ENCODE data around the gene POC1A. TPM values are rescaled to one million over a fixed set of nuclear protein-coding genes. Genes with fewer than 3 reads are reported as not detected.

Gene POC1A
- total RNA-seq, 2 donors from 2014 or later = 1.9 to 2.4 TPM

GRCh38 chr3:52093756-52094545 lies 60.3 kb downstream of the POC1A start:
- ATAC-seq (no peak), DNase-seq (peak; percentile 19)
- intact Hi-C loops (cut with DNase I) = no loop called here

GRCh38 chr3:52092891-52093290 lies 61.3 kb downstream of the POC1A start:
- DNase-seq (peak; percentile 14), ATAC-seq (no peak)
- intact Hi-C loops (cut with DNase I) = no loop called here

GRCh38 chr3:52092271-52092660 lies 62.0 kb downstream of the POC1A start:
- intact Hi-C loops (cut with DNase I) = no loop called here
- ATAC-seq (no peak), DNase-seq (peak; percentile 6)

DNA sequence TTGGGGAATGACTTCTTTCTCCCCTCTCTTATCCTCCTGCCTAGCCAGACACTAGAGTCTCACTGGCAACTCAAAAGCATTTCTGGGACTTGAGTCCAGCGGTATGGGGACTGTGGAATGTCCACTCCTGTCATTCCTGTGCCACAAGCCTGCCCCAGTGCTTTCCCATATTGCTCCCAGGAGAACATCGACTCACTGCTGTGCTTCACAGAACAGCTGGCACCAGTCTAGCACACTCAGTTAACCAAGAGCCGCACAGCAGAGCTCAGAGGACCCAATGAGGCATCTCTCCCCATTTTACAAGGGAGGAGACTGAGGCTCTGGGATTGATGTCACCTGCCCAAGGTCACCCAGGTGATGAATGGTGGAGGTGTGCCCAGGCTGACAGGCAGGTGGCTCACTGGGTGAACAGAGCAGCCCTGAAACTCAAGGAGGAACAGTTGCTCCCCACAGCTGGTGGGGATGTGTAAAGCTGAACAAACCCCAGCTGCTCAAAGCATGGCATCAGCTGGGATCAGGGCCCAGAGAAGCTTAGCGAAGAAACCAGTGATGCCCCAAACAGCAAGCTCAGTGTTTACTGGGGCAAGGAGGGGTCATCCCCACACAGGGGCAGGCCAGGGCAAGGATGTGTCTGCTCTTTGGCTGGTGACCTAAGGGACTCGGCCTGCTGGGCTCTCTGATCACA lies 62.5 kb downstream of the POC1A start:
- no peak for ATAC-seq
- intact Hi-C loops (cut with DNase I) = no loop called here

DNA sequence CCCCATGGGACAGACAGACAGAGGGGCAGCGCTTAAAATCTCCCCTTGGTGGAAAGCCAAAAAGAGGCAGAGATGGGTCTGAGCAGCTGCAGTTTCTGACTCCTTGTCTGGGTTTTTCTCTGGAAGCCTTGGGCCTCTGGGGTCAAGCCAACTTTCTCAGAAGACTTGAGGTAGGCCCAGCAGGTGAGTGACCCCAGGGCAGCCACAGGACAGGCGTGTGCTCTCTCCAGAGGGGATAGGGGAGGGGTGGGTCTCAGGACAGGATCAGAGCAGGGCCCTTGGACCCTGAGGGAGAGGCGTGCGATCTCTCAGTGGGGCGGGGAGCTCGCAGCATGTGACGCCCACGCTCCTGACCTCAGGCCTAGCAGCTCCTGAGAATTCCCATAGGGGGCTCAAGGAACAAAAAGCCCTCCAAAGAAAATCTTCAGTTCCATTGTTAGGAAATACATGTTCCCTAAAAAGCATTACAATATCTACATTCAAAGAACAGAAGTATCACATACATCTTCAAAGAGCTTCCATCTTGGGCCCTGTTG lies 63.2 kb downstream of the POC1A start:
- intact Hi-C loops (cut with DNase I) = no loop called here
- DNase-seq = peak; percentile 20
- ATAC-seq = no peak

More for the DNA sequence above, 62.5 kb downstream of the POC1A start:
- DNase-seq = peak; percentile 15

GRCh38 chr3:52090131-52090932 lies 63.9 kb downstream of the POC1A start:
- peak; percentile 60 for DNase-seq
- intact Hi-C loops (cut with DNase I) = no loop called here
- peak; percentile 54 to 58 for ATAC-seq

DNA sequence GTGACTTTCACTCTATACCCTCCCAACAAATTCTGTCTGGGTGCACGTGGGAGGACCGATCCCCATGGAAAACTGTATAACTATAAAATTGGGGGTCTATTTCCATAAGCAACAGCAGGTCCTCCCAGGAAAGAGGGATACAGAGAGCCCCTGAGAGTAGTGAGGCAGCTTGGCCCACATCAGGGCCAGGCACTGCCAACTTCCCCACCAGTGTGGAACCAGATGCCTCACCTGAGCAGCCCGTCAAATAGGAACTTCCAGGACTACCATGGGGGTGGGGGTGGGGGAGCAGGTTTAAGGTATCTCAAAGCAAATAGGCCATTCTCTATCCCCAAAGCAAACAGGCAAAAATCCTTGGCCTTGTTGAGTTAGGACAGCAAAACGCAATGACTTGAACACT lies 64.5 kb downstream of the POC1A start:
- DNase-seq = peak; percentile 9
- intact Hi-C loops (cut with DNase I) = no loop called here
- ATAC-seq = no peak

- intact Hi-C loops (cut with DNase I) = no loop called here
- peak; percentile 52 for DNase-seq
- peak; percentile 12 to 17 for ATAC-seq
Measured at GRCh38 chr3:52088445-52089367, 65.5 kb downstream of the POC1A start.

DNA sequence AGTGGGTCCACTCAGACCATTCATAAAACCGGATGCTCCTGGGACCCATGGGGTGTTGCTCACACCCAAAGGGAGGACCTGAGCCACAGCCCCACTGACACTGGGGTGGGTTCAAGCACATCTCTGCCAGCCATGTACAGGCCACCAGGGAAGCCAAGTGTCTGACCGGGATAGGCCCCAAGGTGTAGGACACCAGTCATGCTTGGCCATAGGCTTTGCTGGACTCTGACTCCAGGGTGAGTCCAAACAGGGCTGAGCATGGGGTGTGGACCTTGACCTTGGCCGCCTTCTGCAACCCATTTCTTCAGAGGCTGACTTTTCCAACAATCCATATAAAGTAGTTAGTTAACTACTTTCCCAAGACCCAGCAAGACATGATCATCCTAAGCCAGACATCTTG lies 66.5 kb downstream of the POC1A start:
- DNase-seq (peak; percentile 17), ATAC-seq (no peak)
- intact Hi-C loops (cut with DNase I) = no loop called here

DNA sequence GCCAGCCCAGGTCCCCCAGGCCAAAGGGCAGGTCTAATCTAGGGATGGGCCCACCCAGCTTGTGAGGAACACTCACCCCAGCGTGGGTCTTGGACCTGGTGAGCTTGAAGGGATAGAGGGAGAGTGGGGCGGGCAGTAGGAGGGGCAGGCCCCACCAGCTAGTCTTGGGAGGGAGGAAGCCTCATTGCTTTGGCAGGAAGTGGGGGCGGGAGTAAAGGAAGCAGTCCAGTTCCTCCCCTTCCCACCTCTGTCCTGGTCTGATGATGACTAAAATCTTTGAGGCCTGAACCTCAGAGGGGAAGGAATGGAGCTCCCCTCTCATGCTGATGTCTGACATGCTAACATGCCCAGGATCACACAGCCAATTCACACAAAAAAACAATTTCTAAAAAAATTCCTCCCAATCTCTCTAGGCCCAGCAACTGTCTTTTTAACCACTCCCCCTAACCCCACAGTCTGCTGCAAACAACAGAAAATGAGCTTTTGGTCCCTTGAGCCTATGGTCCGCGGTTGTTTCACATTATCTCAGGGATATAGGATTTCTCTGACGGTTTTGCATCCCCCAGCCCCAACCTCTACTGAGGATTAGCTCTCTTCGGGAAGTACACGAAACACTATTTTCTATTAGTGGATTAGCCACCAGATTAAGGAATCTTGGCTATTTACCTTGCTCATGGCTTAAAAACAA lies 67.1 kb downstream of the POC1A start:
- DNase-seq = peak; percentile 38
- intact Hi-C loops (cut with DNase I) = no loop called here
- ATAC-seq = peak; percentile 10 to 31

DNA sequence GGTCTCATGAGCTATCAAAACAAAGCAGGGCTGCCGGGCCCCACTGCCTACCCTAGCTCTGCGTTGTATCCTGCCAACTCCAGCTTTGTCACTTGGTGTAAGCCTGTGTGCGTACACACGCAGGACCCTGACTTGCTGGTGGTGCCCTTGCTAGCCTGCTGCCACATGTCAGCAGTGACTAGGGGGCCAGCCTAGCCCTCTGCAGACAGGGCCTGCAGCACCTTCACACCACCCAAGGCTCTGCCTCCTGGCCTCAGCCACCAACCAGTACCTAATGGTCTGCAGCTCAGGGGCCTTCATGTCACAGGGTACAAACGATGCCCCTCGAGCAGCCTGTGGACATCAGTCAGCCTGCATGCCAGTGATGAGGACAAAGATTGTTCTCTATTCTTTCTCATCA lies 67.8 kb downstream of the POC1A start:
- intact Hi-C loops (cut with DNase I) = no loop called here
- no peak for ATAC-seq
- DNase-seq = peak; percentile 9

GRCh38 chr3:52085681-52086282 lies 68.4 kb downstream of the POC1A start:
- intact Hi-C loops (cut with DNase I) = no loop called here
- ATAC-seq = no peak
- DNase-seq = peak; percentile 19

DNA sequence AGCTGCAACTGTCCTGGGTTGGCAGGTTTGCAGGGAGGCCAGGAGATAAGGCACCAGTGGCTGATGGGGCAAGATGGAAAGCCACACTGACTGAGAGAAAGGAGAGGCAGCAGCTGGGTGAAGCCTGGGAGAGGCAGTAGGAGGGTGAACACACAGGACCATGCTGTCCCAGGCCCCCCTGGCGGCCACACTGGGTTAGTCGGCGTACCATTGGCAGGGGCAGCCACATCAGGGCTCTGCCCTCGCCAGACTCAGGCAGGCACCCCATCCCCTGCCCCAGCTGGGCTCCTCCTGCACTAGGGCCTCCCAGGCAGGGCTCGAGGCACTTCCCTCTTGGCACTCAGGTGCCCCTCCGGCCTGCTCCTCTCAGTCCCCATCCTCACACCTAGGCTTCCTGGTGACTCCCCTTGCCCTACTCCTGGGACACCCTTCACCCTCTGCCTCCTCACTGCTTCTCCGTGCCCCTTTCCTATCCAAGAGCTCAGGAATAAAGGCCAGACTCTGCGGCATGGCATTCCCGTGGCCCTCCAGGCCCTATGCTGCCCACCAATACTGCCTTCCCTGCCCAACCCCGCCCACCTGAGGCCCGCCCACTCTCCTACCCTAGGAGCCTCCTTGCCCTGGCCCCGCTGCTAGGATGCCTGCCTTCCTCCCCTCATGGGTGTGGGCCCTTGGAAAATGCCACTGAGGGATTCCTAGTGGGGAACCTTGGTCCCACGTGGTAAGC lies 69.1 kb downstream of the POC1A start:
- DNase-seq = peak; percentile 25
- intact Hi-C loops (cut with DNase I) = no loop called here
- ATAC-seq = no peak

GRCh38 chr3:52084216-52084945 lies 69.8 kb downstream of the POC1A start:
- no peak for ATAC-seq

GRCh38 chr3:52083556-52084087 lies 70.6 kb downstream of the POC1A start:
- DNase-seq (no peak), ATAC-seq (no peak)
- intact Hi-C loops (cut with DNase I) = no loop called here

More at GRCh38 chr3:52084216-52084945, 69.8 kb downstream of the POC1A start:
- peak; percentile 10 for DNase-seq
- intact Hi-C loops (cut with DNase I) = no loop called here

DNA sequence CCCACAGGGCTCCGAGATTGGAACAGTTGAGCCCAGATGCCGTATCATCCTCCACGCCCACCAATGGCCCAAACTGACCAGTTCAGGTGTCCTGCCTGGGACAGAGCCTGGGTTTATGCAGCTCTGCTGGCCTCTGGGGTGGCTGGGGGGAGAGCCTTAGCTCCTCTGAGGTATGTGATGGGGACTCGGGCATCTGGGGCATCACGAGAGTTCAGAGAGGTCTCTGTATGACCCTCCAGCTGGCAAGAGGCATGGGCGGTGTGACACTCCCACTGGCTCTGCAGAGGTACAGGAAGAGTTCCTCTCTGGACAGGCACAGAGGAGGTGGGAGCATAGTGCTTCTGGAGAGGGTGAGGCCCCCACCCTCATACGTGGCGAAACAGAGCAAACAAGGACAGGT lies 71.3 kb downstream of the POC1A start:
- DNase-seq = no peak
- intact Hi-C loops (cut with DNase I) = no loop called here
- ATAC-seq = no peak

Measured in left cardiac atrium (tissue), 4 donors.